D341Med (cell line): ENCODE results near the gene H2BW1.
"Not testable (repeated sequence)": the region's sequence is repeated elsewhere in the genome, so short reads cannot be mapped to it uniquely, and the experiment has no call there.

ENCODE experiments used
- DNase-seq: peaks from one replicate; pipeline ENCODE4 v3.0.0; 2012; ENCODE audit warnings: low spot score

Gene H2BW1, protein sequence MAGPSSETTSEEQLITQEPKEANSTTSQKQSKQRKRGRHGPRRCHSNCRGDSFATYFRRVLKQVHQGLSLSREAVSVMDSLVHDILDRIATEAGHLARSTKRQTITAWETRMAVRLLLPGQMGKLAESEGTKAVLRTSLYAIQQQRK

DNA sequence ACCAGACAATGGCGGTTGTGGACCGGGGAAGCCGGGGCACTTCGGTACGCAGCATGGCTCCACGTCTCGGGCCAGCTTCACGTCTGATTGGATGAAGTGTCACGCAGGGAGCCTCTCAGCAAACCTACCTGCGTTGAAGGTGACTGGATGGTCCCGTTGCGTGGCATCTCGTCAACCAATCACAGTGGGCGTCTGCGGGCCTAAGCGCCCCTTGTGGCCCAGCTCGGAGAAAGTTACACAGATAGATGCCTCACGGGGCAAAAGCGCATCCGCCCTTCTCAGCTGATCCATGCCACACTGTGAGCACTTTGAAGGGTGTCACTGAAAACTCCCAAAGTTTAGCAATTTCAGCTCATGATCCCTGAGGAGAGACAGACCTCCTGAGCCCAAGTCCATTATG is at the start of gene H2BW1:
H2BW1 (minus strand) TSS at position 103 of the 400 bp plus-strand sequence. CDS start 132 bp downstream, outside the sequence.
- no peak for DNase-seq

GRCh38 chrX:104062636-104063035 is 49.1 kb upstream of the H2BW1 start:
- not testable (repeated sequence) for DNase-seq

DNA sequence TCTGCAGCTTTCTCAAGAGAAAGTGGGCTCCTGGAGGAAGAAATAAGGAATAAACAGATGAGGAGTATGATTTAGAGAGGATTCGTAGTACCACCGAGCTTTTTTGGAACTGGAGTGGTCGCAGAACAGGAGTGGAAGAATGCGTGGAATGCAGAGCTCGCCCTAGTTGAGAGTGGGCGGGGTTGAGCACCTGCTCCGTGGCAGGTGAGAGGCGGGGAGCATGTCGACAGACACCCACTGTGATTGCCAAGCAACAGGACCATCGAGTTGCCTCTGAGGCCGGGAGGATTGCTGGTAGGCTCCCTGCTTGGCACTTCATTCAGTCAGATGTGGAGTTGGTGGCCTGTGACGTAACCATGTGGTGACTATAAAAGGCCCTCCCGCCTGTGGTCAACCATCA is 41.4 kb upstream of the H2BW1 start:
- DNase-seq: not testable (repeated sequence)

DNA sequence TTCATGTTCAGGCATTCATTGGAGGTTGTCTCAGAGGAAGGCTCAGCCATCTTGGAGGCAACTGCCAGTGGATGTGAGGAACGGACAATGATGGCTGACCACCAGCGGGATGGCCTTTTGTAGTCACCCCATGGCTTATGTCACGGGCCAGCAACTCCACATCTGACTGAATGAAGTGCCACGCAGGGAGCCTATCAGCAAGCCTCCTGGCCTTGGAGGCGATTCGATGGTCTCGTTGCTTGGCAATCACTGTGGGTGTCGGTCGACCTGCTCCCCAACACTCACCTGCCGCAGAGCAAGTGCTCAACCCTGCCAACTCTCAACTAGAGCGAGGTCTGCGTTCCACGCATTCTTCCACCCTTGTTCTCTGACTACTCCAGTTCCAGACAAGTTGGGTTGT is 33.7 kb upstream of the H2BW1 start:
- no peak for DNase-seq

DNA sequence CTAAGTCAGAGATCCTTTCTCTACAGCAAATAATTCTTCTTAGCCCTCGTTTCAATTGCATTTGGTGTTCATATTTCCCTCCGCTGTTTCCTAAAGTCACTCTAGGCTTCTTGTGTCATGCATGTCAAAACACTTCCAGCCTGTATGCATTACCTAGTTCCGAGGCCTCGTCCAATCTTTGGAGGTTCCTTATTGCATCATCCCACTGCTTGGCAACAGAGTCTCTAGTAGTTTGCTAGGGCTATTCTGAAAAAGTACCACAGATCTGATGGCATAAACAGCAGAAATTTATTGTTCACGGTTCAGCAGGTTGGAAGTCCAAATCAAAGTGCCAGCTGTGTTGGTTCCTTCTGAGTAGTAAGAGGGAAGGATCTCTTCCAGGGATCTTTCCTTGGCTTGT is 32.1 kb upstream of the H2BW1 start:
- DNase-seq: no peak

- DNase-seq: no peak
Measured at GRCh38 chrX:104041003-104041402, 27.5 kb upstream of the H2BW1 start.

GRCh38 chrX:104039689-104040505 is 26.4 kb upstream of the H2BW1 start, which contains the start of gene H2BW2:
H2BW2 (plus strand) TSS chrX:104039956; CDS start chrX:104039995, 39 bp downstream.
- DNase-seq: no peak

GRCh38 chrX:104018126-104018525 is 4.6 kb upstream of the H2BW1 start:
- no peak for DNase-seq

DNA sequence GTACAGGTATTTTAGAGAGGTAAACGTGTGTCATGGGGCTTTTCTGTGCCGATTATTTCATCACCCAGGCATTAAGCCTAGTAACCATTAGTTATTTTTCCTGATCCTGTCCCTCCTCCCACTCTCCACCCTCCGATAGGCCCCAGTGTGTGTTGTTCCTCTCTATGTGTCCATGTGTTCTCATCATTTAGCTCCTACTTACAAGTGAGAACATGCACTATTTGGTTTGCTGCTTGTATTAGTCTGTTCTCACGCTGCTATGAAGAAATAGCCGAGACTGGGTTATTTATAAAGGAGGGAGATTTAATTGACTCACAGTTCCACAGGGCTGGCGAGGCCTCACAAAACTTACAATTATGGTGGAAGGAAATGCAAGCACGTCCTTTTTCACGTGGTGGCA is 2.1 kb upstream of the H2BW1 start:
- not testable (repeated sequence) for DNase-seq

GRCh38 chrX:104013158-104013557 is 350 bp downstream of the H2BW1 start:
- no peak for DNase-seq

GRCh38 chrX:104008831-104009230 is 4.7 kb downstream of the H2BW1 start:
- no peak for DNase-seq

DNA sequence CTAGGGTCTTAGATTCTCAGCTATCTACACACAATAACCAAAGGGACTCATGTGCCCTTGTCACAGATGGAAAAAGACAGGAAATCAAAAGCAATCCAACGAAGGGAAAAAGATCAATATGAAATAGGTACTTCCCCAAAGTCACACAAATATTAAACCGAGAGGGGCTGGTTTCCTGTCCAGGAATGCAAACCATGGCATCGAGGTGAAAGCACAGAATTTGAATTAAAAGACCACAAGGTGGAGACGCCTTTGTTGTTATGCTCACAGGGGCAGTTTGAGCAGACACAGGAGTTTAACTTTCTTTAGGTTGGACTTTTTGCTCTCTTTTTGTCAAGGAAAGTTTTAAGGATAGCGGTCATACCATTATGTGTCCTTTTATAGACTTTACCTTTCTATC is 14.3 kb downstream of the H2BW1 start:
- no peak for DNase-seq

GRCh38 chrX:103983508-103983907 is 30.0 kb downstream of the H2BW1 start:
- not testable (repeated sequence) for DNase-seq

- DNase-seq: not testable (repeated sequence)
Measured at GRCh38 chrX:103962411-103963278, 50.9 kb downstream of the H2BW1 start, which contains the start of gene TMSB15B. TMSB15B (plus strand) TSS chrX:103962627.
